Endothelial cell of umbilical vein (primary cell): ENCODE results near the gene KIF3A.

Experiments
- CTCF ChIP-seq, 2 donors: IDR thresholded peaks; 1 replicate in 1 of 2; 2 replicates in 1 of 2; pipeline ENCODE4 v1.5.1; 2011; ENCODE audit warnings: low read length in 2 of 2, mild to moderate bottlenecking in 2 of 2, moderate library complexity in 2 of 2, control low read depth in 1 of 2, inconsistent platforms in 1 of 2, low read depth in 1 of 2; ENCODE audit not compliant: insufficient read depth in 1 of 2; ENCODE audit errors: extremely low read depth in 1 of 2
- EZH2 ChIP-seq: IDR thresholded peaks from 2 replicates; pipeline ENCODE4 v1.6.1; 2012; ENCODE audit warnings: borderline replicate concordance, low read depth, mild to moderate bottlenecking, moderate library complexity, low read length, inconsistent platforms; ENCODE audit not compliant: severe bottlenecking
- FOS ChIP-seq: IDR thresholded peaks from 2 replicates; pipeline ENCODE4 v1.6.1; 2011; ENCODE audit warnings: mild to moderate bottlenecking, low read length, moderate library complexity, borderline replicate concordance; ENCODE audit not compliant: insufficient read depth
- JUN ChIP-seq: IDR thresholded peaks from 2 replicates; pipeline ENCODE4 v1.6.1; 2011; ENCODE audit warnings: borderline replicate concordance, low read depth; ENCODE audit not compliant: insufficient read length, insufficient read depth
- MAX ChIP-seq: IDR thresholded peaks from 2 replicates; pipeline ENCODE4 v1.6.1; 2011; ENCODE audit not compliant: insufficient read depth, insufficient read length
- MYC ChIP-seq: IDR thresholded peaks from one replicate; pipeline ENCODE4 v1.6.1; 2011; ENCODE audit warnings: mild to moderate bottlenecking, low read depth, low read length
- POLR2A ChIP-seq: IDR thresholded peaks from 2 replicates; pipeline ENCODE4 v1.6.1; 2012; ENCODE audit warnings: low read depth, mild to moderate bottlenecking, control low read depth, low read length
- POLR2AphosphoS5 ChIP-seq: IDR thresholded peaks from 2 replicates; pipeline ENCODE4 v1.6.1; 2012; ENCODE audit warnings: low read depth, mild to moderate bottlenecking, control low read depth, low read length, moderate library complexity; ENCODE audit not compliant: insufficient read depth

DNA sequence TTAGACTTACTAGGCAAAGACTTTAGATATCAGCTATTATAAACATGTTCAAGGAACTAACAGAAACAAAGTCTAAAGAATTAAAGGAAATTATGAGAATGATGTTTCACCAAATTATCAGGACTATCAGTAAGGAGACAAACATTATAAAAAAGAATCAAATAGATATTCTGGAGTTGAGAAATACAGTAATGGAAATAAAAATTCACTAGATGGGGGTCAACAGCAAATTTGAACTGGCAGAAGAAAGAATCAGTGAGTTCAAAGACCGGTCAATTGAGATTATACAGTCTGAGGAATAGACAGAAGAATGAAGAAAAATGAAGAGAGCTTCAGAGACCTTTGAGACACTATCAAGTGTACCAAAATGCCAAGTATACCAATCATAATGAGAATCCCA is 89.0 kb downstream of the KIF3A start:
- TF ChIP-seq CTCF (IDR thresholded peaks at IDR 0.05; ENCODE audit: extremely low read depth in 1 of 2, insufficient read depth in 1 of 2, low read depth in 1 of 2, low read length in 2 of 2), result no peak
- no peak for TF ChIP-seq POLR2AphosphoS5
- no peak for TF ChIP-seq POLR2A
- no peak for TF ChIP-seq MYC
- no peak for TF ChIP-seq EZH2
- no peak for TF ChIP-seq FOS
- no peak for TF ChIP-seq JUN
- no peak for TF ChIP-seq MAX
